ENCODE data around the gene MRPS25. TPM values are rescaled to one million over a fixed set of nuclear protein-coding genes. Genes with fewer than 3 reads are reported as not detected.

Gene MRPS25
- total RNA-seq, result 25.6 and 30.9 TPM in 2 replicates
- 59.9 and 75.5 TPM in 2 replicates for polyA plus RNA-seq

DNA sequence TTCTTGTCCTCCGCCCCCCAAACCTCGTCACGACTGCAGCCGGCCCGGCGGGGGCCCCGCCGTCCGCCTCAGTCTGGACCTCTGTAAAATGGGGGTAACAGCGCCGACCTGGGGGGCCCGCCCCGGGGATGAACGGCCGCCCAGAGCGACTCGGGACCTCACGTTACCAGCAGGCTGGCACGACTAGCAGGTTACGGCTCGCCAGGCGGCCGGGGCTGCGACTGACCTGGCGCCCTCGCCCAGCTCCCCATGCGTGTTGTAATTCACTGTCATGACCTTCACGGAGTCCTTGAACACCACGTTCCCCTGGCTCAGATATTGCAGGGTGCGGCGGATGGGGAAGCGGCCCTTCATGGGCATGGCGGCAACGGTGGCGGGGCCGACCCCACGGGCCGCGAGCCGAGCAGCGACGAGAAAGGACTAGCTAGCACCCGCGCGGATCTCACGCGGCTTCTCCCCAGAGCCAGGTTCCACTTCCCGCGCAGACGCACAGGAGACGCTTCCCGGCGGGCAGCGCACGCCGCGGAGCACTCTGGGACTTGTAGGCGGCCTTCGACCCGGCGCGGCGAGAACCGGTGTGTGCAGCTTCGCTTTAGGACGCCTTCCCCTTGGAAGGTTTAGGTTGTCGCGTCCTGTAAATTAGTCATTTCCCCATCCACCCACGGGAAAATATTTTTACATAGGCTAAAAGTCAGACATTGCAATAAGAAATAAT lies at the start of gene MRPS25:
MRPS25 (minus strand) TSS at position 481 of the 715 bp plus-strand sequence; CDS start at position 360, 121 bp downstream.
- Histone ChIP-seq H3K4me2 (peak within 1 kb of the TSS; percentile 100), H3K4me3 (peak within 1 kb of the TSS; percentile 82), H4K20me1 (ENCODE audit: insufficient read depth, poor library complexity, severe bottlenecking) (no peaks in the 10 kb centered on the region), H3K4me1 (ENCODE audit: insufficient read depth) (peaks cover 12% of the 10 kb centered on the region), H3K27ac (peak within 1 kb of the TSS; percentile 88), H3K79me2 (peaks cover 30% of the 10 kb centered on the region), H3K9me2 (replicated peaks; ENCODE audit: insufficient read depth) (no peaks in the 10 kb centered on the region), H3K27me3 (no peaks in the 10 kb centered on the region), H3K9me3 (ENCODE audit: low read depth) (no peaks in the 10 kb centered on the region), H3K36me3 (replicated peaks; ENCODE audit: insufficient read depth, low read depth) (no peaks in the 10 kb centered on the region), H2AFZ (peak within 1 kb of the TSS; percentile 87)
- peak; percentile 96 for DNase-seq (ENCODE audit: low spot score)
- WGBS (ENCODE audit: low lambda C conversion rate, missing lambda C conversion rate), result under 1% methylated on average over 69 of the region's 69 CpGs
- no peak for TF ChIP-seq EZH2phosphoT487 (IDR thresholded peaks at IDR 0.05; ENCODE audit: low read depth, severe bottlenecking, unreplicated experiment)
- TF ChIP-seq EZH2 (IDR thresholded peaks at IDR 0.05; ENCODE audit: borderline replicate concordance), result no peak
- TF ChIP-seq, protein P1, sequence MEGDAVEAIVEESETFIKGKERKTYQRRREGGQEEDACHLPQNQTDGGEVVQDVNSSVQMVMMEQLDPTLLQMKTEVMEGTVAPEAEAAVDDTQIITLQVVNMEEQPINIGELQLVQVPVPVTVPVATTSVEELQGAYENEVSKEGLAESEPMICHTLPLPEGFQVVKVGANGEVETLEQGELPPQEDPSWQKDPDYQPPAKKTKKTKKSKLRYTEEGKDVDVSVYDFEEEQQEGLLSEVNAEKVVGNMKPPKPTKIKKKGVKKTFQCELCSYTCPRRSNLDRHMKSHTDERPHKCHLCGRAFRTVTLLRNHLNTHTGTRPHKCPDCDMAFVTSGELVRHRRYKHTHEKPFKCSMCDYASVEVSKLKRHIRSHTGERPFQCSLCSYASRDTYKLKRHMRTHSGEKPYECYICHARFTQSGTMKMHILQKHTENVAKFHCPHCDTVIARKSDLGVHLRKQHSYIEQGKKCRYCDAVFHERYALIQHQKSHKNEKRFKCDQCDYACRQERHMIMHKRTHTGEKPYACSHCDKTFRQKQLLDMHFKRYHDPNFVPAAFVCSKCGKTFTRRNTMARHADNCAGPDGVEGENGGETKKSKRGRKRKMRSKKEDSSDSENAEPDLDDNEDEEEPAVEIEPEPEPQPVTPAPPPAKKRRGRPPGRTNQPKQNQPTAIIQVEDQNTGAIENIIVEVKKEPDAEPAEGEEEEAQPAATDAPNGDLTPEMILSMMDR (IDR thresholded peaks at IDR 0.05; ENCODE audit: poor library complexity), result no peak

DNA sequence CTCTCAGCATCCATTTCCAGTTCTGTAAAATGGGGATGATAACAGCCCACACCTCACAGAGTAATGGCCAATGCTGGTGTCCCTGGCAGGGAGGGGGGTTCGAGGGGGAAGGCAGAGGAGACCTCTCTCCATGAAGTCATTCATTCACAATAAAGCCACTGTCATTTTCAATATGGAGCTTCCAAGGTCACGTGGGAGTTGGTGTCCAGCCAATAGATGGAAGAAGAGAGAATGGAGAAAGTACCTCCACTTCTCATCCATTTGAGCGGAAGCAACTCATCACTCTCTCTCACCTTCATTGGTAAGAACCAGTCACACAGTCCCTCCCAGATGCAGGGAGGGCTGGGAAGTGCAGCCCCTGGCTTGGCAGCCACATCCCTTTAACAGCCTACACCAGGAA lies 48.8 kb upstream of the MRPS25 start:
- Histone ChIP-seq H3K9me2 (replicated peaks; ENCODE audit: insufficient read depth) (no peaks in the 10 kb centered on the region), H3K4me1 (ENCODE audit: insufficient read depth) (no peaks in the 10 kb centered on the region), H3K27me3 (no peaks in the 10 kb centered on the region), H3K4me3 (no peak overlapping the region), H3K4me2 (no peak overlapping the region), H3K36me3 (replicated peaks; ENCODE audit: insufficient read depth, low read depth) (no peaks in the 10 kb centered on the region), H3K9me3 (ENCODE audit: low read depth) (no peaks in the 10 kb centered on the region), H3K27ac (no peak overlapping the region), H4K20me1 (ENCODE audit: insufficient read depth, poor library complexity, severe bottlenecking) (no peaks in the 10 kb centered on the region), H3K79me2 (no peaks in the 10 kb centered on the region), H2AFZ (no peak overlapping the region)
- TF ChIP-seq EZH2 (IDR thresholded peaks at IDR 0.05; ENCODE audit: borderline replicate concordance), result no peak
- 88% methylated on average over 3 of the region's 3 CpGs for WGBS (ENCODE audit: low lambda C conversion rate, missing lambda C conversion rate)
- no peak for DNase-seq (ENCODE audit: low spot score)

DNA sequence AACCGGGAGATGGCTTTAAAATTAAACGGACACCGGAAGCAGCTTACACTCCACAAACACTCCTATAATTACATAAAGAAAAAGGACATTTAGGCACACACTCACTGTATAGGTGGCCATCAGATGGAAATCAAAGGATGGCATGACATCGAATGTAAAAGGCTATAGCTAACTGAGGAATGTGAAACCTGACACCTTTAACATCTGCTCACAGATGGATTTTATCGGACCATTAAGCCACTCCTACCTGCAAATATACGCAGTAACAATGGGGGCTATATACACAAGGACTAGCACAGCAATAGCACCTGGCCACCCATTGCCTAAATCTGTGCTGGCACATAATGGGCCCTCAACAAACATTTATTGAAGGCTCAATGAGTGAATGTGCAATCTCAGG lies 48.4 kb upstream of the MRPS25 start:
- H3K4me2 ChIP-seq, result no peak overlapping the region
- no peaks in the 10 kb centered on the region for H3K9me3 ChIP-seq (ENCODE audit: low read depth)

DNA sequence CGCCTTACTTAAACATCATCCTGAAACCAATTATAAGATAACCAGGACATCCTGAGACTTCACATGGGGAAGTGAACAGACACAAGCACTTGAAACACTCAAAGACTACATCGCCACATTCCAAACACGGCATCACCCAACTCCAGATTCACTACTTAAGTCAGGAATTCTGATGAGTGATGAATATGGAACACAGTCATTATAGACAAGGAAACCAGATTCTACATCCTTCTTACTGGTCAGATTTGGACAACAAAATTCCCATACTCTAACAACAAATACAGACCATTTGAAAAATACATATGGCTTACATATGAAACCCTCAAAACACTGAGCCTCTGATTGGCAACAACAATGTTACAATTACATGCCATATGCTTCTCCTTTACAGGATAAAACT lies 46.9 kb upstream of the MRPS25 start:
- TF ChIP-seq, protein P1 (IDR thresholded peaks at IDR 0.05; ENCODE audit: poor library complexity), result no peak
- TF ChIP-seq EZH2 (IDR thresholded peaks at IDR 0.05; ENCODE audit: borderline replicate concordance) (no peak), EZH2phosphoT487 (IDR thresholded peaks at IDR 0.05; ENCODE audit: low read depth, severe bottlenecking, unreplicated experiment) (no peak)
- H4K20me1 ChIP-seq (ENCODE audit: insufficient read depth, poor library complexity, severe bottlenecking), result no peaks in the 10 kb centered on the region
- H2AFZ ChIP-seq, result no peak overlapping the region
- no peaks in the 10 kb centered on the region for H3K9me3 ChIP-seq (ENCODE audit: low read depth)
- no peaks in the 10 kb centered on the region for H3K79me2 ChIP-seq
- H3K27ac ChIP-seq, result no peak overlapping the region
- no peak overlapping the region for H3K4me3 ChIP-seq
- H3K36me3 ChIP-seq (replicated peaks; ENCODE audit: insufficient read depth, low read depth), result no peaks in the 10 kb centered on the region
- WGBS (ENCODE audit: low lambda C conversion rate, missing lambda C conversion rate), result 66% methylated on average over 3 of the region's 3 CpGs
- no peaks in the 10 kb centered on the region for H3K27me3 ChIP-seq
- H3K4me2 ChIP-seq, result no peak overlapping the region
- DNase-seq (ENCODE audit: low spot score), result no peak
- no peaks in the 10 kb centered on the region for H3K4me1 ChIP-seq (ENCODE audit: insufficient read depth)
- no peaks in the 10 kb centered on the region for H3K9me2 ChIP-seq (replicated peaks; ENCODE audit: insufficient read depth)

More for the DNA sequence above, 48.4 kb upstream of the MRPS25 start:
- no peak overlapping the region for H3K27ac ChIP-seq
- H3K4me1 ChIP-seq (ENCODE audit: insufficient read depth), result no peaks in the 10 kb centered on the region
- no peaks in the 10 kb centered on the region for H4K20me1 ChIP-seq (ENCODE audit: insufficient read depth, poor library complexity, severe bottlenecking)
- WGBS (ENCODE audit: low lambda C conversion rate, missing lambda C conversion rate), result 54% methylated on average over 6 of the region's 6 CpGs
- TF ChIP-seq, protein P1 (IDR thresholded peaks at IDR 0.05; ENCODE audit: poor library complexity), result no peak
- TF ChIP-seq EZH2phosphoT487 (IDR thresholded peaks at IDR 0.05; ENCODE audit: low read depth, severe bottlenecking, unreplicated experiment) (no peak), EZH2 (IDR thresholded peaks at IDR 0.05; ENCODE audit: borderline replicate concordance) (no peak)
- DNase-seq (ENCODE audit: low spot score), result no peak
- H3K4me3 ChIP-seq, result no peak overlapping the region
- no peak overlapping the region for H2AFZ ChIP-seq
- no peaks in the 10 kb centered on the region for H3K36me3 ChIP-seq (replicated peaks; ENCODE audit: insufficient read depth, low read depth)
- no peaks in the 10 kb centered on the region for H3K27me3 ChIP-seq
- no peaks in the 10 kb centered on the region for H3K9me2 ChIP-seq (replicated peaks; ENCODE audit: insufficient read depth)
- H3K79me2 ChIP-seq, result no peaks in the 10 kb centered on the region
